NCI-H748 treated with DMSO at 0.1 percent for 48 hours (cell line): ENCODE data around the gene COL18A1.
"Not testable (repeated sequence)": the region's sequence is repeated elsewhere in the genome, so short reads cannot be mapped to it uniquely, and the experiment has no call there.

Experiments used
- DNase-seq: peaks from one replicate; lab custom pipeline; 2025; lab: John Stamatoyannopoulos, UW

The COL18A1 gene

GRCh38 chr21:45494851-45495680 is 90.1 kb downstream of the COL18A1 start:
- no peak for DNase-seq

DNA sequence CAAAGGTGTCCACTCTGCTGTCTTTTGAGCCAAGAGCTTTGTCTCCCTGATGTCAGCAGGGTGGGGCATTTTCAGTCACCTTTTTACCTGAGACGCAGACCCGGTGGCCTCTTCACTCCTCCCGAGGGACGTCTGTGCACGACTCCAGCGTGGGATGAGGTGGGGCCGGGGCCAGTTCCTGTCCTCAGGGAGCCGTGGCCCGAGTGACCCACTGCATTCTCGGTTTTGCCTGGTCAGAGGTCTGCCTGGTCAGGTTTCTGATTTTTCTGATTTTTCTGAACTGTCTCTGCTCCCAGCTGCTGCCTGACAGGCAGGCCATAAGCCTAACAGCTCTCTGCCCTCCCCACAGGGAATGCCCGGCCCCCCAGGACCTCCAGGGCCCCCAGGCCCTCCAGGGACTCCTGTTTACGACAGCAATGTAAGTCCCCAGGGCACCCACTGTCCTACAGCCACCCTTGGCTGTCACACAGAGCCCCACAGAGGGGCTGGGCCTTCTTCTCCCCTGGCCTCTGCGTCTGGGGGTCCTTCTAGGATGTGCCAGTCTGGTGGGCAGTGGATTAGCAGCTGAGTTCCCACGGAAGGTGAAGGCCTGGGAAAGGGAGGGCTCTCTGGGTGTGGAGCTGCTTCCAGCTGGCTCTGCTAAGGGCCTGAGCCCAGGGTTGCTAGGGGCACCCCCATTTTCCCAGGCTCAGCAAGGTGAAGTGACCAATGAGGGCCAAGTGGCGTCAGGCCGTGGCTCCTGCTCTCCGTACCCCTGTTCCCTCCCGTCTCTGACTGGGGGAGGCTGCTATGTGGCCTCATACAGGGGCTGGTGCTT is 91.4 kb downstream of the COL18A1 start:
- no peak for DNase-seq

DNA sequence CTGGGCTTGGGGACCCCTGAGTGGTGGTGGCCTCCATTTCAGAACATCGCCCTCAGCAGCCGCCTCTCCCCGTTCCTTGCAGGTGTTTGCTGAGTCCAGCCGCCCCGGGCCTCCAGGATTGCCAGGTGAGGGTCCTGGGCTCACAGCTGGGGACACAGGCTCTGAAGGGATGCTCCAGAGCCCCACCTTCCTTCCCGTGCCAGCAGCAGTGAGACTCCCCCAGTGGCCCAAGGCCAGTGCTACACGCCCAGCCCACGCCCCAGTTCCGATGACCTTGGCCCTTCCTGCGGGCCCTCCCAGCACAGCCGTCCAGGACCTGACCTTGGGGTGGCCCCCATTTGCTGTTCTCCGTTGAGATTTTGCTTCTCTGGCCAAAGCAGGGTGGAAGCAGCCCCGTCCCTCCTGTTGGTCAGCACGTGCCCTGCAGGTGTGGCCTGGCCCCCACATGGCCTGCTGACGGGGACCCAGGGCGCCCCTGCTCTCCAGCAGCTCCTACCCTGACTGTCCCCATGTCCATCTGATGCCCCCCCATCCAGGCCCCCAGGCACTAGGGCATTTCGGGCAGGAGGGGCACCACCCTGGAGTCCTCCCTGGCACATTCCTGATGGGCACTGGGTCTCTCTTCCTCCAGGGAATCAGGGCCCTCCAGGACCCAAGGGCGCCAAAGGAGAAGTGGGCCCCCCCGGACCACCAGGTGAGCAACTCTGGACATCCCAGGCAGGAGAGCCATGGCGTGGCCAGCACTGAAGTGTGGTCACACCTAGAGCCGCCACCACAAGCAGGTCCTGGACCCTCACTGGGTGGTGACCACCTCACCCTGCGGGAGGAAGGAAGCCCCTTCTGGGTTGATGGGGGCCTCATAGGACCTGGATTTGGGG is 92.2 kb downstream of the COL18A1 start:
- DNase-seq: no peak

DNA sequence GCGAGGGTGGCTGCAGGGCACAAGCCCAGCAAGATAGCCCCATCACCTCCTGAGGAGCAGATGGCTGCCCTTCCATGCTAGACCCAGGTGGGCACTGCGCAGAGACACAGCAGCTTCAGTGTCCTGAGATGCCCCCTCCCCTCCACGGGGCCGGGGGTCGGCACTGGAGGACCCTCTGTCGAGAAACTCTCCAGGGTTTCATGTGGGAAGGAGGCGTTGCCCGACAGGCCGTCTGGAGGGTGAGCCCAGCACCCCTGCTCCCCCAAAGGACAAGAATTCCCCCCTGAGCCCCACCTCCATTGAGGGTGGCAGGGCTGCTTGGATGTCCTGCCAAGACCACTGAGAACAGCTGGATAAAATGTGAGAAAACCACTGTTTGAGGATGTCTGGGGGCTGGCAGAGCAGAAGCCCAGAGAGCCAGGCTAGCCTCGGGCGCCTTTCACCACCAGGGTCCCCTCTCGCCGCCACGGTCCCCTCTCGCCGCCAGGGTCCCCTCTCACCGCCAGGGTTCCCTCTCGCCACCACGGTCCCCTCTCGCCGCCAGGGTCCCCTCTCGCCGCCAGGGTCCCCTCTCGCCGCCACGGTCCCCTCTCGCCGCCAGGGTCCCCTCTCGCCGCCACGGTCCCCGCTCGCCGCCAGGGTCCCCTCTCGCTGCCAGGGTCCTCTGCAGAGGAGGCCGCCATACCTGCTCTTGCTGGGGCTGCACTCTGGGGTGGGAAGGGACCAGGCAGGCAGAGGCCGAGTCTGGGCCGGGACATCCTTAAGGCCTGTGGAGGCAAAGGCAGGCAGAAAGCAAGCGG is 93.1 kb downstream of the COL18A1 start:
- no peak for DNase-seq

- no peak for DNase-seq
These were observed 93.7 kb downstream of the COL18A1 start for GRCh38 chr21:45498646-45499000.

DNA sequence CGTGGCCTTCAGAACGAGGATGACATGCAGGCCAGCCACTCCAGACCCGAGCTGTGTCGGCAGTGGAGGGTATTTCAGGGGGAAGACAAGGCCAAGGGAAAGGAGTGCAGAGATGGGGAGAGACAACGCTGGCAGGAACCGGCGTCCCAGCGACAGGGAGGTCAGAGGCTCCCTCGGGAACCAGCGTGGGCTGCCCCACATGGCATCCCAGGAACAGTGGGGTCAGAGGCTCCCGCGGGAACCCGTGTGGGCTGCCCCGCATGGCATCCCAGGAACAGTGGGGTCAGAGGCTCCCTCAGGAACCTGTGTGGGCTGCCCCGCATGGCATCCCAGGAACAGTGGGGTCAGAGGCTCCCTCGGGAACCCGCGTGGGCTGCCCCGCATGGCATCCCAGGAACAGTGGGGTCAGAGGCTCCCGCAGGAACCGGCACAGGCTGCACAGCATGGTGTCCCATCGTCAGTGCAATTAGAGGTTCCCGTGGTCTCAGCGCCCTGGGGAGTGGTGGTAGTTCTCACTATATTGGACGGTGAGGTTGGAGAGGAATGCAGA is 94.3 kb downstream of the COL18A1 start:
- DNase-seq: no peak

DNA sequence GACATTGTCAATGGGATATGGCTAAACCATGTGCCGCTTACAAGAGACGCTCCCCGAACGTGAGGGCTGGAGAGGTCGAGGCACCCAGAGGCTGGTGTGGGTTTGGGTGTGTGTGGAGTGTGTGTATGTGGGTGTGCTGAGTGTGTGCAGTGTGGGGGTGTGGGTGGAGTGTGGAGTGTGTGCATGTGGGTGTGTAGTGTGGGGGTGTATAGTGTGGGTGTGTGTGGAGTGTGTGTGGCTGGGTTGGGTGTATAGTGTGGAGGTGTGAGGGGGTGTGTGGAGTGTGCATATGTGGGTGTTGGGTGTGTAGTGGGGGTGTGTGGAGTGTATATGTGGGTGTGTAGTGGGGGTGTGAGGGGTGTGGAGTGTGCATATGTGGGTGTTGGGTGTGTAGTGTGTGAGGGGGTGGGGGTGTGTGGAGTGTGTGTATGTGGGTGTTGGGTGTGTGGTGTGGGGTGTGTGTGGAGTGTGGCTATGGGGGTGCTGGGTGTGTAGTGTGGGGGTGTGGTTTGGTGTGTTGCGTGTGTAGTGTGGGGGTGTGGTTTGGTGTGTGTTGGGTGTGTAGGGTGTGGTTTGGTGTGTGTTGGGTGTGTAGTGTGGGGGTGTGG is 95.1 kb downstream of the COL18A1 start:
- no peak for DNase-seq

GRCh38 chr21:45501081-45502005 is 96.4 kb downstream of the COL18A1 start:
- not testable (repeated sequence) for DNase-seq

- DNase-seq: no peak
These were observed 97.0 kb downstream of the COL18A1 start for GRCh38 chr21:45502006-45502345.

DNA sequence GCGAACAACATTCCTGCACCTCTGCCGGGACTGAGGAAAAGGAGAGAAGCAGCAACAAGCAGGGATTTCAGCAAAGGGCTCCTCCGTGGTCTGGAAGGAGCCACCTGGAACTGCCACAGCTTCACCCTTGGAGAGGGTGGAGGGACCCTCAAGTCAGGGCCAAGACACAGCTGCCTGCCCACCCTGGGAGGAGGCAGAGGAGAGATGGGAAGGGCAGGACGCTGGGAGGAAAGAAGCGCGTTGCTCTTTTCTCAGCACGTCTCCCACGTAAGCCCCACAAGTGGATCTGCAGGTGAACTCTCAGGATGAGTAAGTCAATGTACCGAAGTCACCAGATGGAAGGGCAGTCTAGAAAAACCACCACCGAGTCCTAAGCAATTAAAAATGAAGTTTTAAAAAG is 97.6 kb downstream of the COL18A1 start:
- DNase-seq: no peak

DNA sequence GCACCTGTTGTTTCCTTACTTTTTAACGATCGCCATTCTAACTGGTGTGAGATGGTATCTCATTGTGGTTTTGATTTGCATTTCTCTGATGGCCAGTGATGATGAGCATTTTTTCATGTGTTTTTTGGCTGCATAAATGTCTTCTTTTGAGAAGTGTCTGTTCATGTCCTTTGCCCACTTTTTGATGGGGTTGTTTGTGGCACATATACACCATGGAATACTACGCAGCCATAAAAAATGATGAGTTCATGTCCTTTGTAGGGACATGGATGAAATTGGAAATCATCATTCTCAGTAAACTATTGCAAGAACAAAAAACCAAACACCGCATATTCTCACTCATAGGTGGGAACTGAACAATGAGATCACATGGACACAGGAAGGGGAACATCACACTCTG is 98.3 kb downstream of the COL18A1 start:
- not testable (repeated sequence) for DNase-seq

- DNase-seq: no peak
These were observed 99.1 kb downstream of the COL18A1 start for GRCh38 chr21:45504021-45504515.

DNA sequence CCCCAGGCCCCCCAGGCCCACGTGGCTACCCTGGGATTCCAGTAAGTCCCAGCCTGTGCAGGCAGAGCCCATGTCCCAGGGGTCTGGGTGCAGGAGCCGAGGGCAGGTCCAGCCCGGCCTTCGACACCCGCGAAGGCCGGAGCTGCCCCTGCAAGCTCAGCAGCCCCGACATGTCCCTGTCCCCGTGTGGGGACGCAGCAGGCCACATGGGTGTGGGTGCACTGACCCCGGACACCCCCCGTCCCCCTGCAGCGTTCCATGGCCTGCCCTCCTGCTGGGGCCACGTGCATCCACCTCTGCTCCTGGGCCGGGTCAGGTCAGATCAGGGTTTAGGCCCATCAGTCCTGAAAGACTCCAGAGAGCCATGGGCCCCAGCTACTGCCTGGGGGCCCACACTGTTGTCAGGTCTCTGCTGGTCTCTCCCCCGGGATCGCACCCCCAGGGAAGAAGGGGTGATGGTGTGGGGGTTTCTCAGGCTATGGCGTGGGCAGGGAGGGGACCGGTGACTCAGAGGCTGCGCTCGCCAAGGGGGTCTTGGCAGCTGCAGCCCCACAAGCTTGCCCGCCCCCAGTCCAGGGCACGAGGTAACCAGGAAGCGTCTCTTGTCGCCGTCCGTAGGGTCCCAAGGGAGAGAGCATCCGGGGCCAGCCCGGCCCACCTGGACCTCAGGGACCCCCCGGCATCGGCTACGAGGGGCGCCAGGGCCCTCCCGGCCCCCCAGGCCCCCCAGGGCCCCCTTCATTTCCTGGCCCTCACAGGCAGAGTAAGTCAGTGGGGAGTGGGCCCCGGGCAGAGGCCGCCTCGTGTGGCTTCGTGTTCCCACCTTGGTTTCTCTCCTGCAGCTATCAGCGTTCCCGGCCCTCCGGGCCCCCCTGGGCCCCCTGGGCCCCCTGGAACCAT is 99.8 kb downstream of the COL18A1 start:
- DNase-seq: no peak

GRCh38 chr21:45505416-45506021 is 100.6 kb downstream of the COL18A1 start:
- no peak for DNase-seq

DNA sequence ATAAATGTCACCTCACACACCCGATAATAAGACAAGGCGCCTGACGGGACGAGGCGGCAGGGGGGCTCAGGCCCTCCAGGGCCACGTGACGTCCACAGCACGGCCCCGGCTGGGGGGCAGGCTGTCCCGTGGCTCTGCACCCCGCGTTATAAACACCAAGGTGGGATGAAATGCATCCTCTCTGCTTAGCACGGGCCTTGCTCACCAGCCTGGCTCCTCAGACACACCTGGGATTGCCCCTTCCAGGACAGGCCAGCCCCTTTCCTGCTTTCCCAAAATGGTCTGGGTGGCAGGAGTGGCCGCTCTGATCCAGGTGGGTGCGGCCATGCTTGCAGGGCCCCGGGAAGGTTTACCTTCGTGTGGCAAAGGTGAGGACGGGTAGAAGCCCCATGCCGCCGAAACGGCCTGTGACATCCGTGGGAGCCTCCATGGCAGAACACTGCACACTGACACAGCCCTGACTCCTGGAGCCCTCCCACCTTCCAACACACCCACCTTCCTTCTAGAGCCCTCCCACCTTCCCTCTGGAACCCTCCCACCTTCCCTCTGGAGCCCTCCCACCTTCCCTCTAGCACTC is 101.4 kb downstream of the COL18A1 start:
- no peak for DNase-seq

DNA sequence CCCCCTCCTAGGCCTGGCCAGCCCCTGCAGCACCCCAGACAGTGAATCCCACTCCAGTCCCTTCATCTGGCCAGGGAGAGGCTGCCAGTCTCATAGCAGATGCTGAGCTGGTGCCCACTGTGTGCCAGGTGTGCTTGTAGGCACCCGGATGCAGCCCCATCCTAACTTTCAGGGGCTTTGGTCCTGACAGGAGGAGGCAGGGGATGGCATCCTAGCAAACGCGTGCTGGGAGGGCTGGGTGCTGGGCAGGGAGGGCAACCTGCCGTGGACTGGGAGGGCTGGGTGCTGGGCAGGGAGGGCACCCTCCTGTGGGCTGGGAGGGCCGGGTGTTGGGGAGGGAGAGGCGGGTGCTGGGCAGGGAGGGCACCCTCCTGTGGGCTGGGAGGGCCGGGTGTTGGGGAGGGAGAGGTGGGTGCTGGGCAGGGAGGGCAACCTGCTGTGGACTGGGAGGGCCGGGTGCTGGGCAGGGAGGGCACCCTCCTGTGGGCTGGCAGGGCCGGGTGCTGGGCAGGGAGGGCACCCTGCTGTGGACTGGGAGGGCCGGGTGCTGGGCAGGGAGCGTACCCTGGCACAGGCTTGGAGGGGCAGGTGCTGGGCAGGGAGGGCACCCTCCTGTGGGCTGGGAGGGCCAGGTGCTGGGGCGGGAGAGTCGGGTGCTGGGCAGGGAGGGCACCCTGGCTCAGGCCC is 102.0 kb downstream of the COL18A1 start:
- no peak for DNase-seq

DNA sequence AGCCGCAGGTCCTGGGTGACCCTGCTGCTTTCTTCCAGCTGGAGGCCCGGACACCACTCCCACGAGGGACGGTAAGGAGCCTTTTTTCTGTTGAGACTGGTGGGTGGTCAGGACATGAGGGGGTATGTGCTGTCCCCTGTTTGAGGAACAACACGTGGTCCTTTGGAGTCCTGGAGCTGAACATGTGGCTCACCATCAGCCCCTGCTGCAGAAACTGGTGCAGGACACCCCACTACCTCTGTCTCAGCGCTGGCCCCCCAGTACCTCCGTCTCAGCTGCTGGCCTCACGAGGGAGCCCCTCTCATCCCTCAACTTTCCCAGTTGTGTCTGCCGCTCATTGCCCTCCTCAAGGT is 102.5 kb downstream of the COL18A1 start:
- no peak for DNase-seq
